Endothelial cell of umbilical vein (primary cell): ENCODE results near the gene SLA2. TPM values are rescaled to one million over a fixed set of nuclear protein-coding genes. Genes with fewer than 3 reads are reported as not detected.

Experiments used
- BruUV-seq: library from RNA; stranded (reverse); fragments of 400-500 nt; replicated peaks from 2 replicates; lab custom pipeline; 2021; lab: Mats Ljungman, UMichigan
- CTCF ChIA-PET: fragments of 300-600, 350-600 bp; sonication (Branson Sonifier 250); formaldehyde crosslinking; loops from one replicate; lab custom pipeline; 2021; ENCODE audit warnings: antibody characterized with exemption, inconsistent platforms; lab: Charles Lee
- POLR2A ChIA-PET: fragments of 300-600, 350-600 bp; sonication (Branson Sonifier 250); formaldehyde crosslinking; loops from one replicate; lab custom pipeline; 2021; ENCODE audit warnings: antibody characterized with exemption, inconsistent platforms; lab: Charles Lee
- DNase-seq: peaks from one replicate; pipeline ENCODE4 v3.0.0-alpha.2; 2011; ENCODE audit warnings: low read depth, low spot score
- FAIRE-seq: peaks from 2 replicates; lab custom pipeline; 2011; peaks lifted over from hg19 to GRCh38; lab: Jason Lieb, UNC
- H2AFZ ChIP-seq: 2 replicates; pipeline ENCODE4 v1.6.0; 2012; ENCODE audit warnings: low read depth, low read length, control low read depth, inconsistent platforms
- H3K27ac ChIP-seq: 2 replicates; pipeline ENCODE4 v1.5.1; 2011; ENCODE audit warnings: low read depth, mild to moderate bottlenecking, control low read depth, low read length, moderate library complexity; ENCODE audit not compliant: insufficient read depth
- H3K27me3 ChIP-seq, 2 experiments: 2 replicates each; pipeline versions ENCODE4 v1.6.0 to v1.6.1; 2011; ENCODE audit warnings: low read length in 2 of 2, mixed read lengths in 1 of 2; ENCODE audit not compliant: control insufficient read depth in 2 of 2, insufficient read depth in 2 of 2
- H3K36me3 ChIP-seq, 2 experiments: 2 replicates in 1 of 2; 3 replicates in 1 of 2; pipeline ENCODE4 v1.5.1; 2011; ENCODE audit warnings: low read length in 2 of 2, mild to moderate bottlenecking in 1 of 2, moderate library complexity in 1 of 2; ENCODE audit not compliant: control insufficient read depth in 2 of 2, insufficient read depth in 2 of 2; ENCODE audit errors: extremely low read depth in 1 of 2
- H3K4me1 ChIP-seq: 3 replicates; pipeline ENCODE4 v1.5.1; 2011; ENCODE audit warnings: mild to moderate bottlenecking, low read length; ENCODE audit not compliant: control insufficient read depth, insufficient read depth; ENCODE audit errors: extremely low read depth
- H3K4me2 ChIP-seq: 2 replicates; pipeline ENCODE4 v1.6.1; 2011; ENCODE audit warnings: low read length, control low read depth, mixed read lengths; ENCODE audit not compliant: insufficient read depth
- H3K4me3 ChIP-seq, 3 experiments: fragments of 200-600 bp in 1 of 3; sonication (generic), shearing (Covaris generic) in 1 of 3; replicated peaks in 1 of 3; 2 replicates each; pipeline ENCODE4 v1.5.1; 2011 to 2016; ENCODE audit warnings: control low read depth in 3 of 3, low read length in 3 of 3, mild to moderate bottlenecking in 2 of 3, inconsistent platforms in 1 of 3, low read depth in 1 of 3, moderate library complexity in 1 of 3; ENCODE audit not compliant: insufficient read depth in 1 of 3
- H3K79me2 ChIP-seq: 2 replicates; pipeline ENCODE4 v1.6.0; 2012; ENCODE audit warnings: low read length, inconsistent platforms; ENCODE audit not compliant: control insufficient read depth, insufficient read depth
- H3K9ac ChIP-seq: replicated peaks from 2 replicates; pipeline ENCODE3; 2011; ENCODE audit warnings: low read length, control low read depth; ENCODE audit not compliant: insufficient read depth; ENCODE audit errors: extremely low read depth
- H3K9me1 ChIP-seq: replicated peaks from 3 replicates; pipeline ENCODE4 v1.6.0; 2011; ENCODE audit warnings: mild to moderate bottlenecking, low read length; ENCODE audit not compliant: control insufficient read depth, insufficient read depth; ENCODE audit errors: extremely low read depth
- H3K9me3 ChIP-seq: replicated peaks from 2 replicates; pipeline ENCODE4 v1.5.1; 2012; ENCODE audit warnings: low read length, inconsistent platforms; ENCODE audit not compliant: control insufficient read depth, insufficient read depth
- H4K20me1 ChIP-seq: replicated peaks from 2 replicates; pipeline ENCODE3; 2011; ENCODE audit warnings: mild to moderate bottlenecking, low read length; ENCODE audit not compliant: control insufficient read depth, insufficient read depth; ENCODE audit errors: extremely low read depth
- EZH2 ChIP-seq: IDR thresholded peaks from 2 replicates; pipeline ENCODE4 v1.6.1; 2012; ENCODE audit warnings: borderline replicate concordance, low read depth, mild to moderate bottlenecking, moderate library complexity, low read length, inconsistent platforms; ENCODE audit not compliant: severe bottlenecking
- FOS ChIP-seq: IDR thresholded peaks from 2 replicates; pipeline ENCODE4 v1.6.1; 2011; ENCODE audit warnings: mild to moderate bottlenecking, low read length, moderate library complexity, borderline replicate concordance; ENCODE audit not compliant: insufficient read depth
- GATA2 ChIP-seq: IDR thresholded peaks from 2 replicates; pipeline ENCODE4 v1.7.0; 2011; ENCODE audit warnings: low read depth, mild to moderate bottlenecking, moderate library complexity, mixed read lengths, low read length; ENCODE audit not compliant: insufficient read length, insufficient read depth
- JUN ChIP-seq: IDR thresholded peaks from 2 replicates; pipeline ENCODE4 v1.6.1; 2011; ENCODE audit warnings: borderline replicate concordance, low read depth; ENCODE audit not compliant: insufficient read length, insufficient read depth
- MYC ChIP-seq: IDR thresholded peaks from one replicate; pipeline ENCODE4 v1.6.1; 2011; ENCODE audit warnings: mild to moderate bottlenecking, low read depth, low read length
- POLR2AphosphoS5 ChIP-seq: IDR thresholded peaks from 2 replicates; pipeline ENCODE4 v1.6.1; 2012; ENCODE audit warnings: low read depth, mild to moderate bottlenecking, control low read depth, low read length, moderate library complexity; ENCODE audit not compliant: insufficient read depth
- dilution Hi-C: fragments of 300-500 bp; cut with MboI; formaldehyde crosslinking; loops from one replicate; pipeline ENCODE4 v1.15.0; 2019; ENCODE audit warnings: low sequenced_read_pairs; ENCODE audit not compliant: extremely low pct_ligation_motif_present
- intact Hi-C: fragments of 100-400 bp; cut with micrococcal nuclease; formaldehyde crosslinking; loops from one replicate; pipeline ENCODE4 v1.10.0; 2022
- polyA plus RNA-seq, 4 experiments: library from polyadenylated mRNA; depleted of rRNA in 3 of 4; stranded (reverse) in 3 of 4; unstranded in 1 of 4; fragments of >200 nt; gene quantifications; 2 replicates each; pipeline versions ENCODE4 v1.2.1 to v1.2.3, GENCODE V29; 2011 to 2012; ENCODE audit warnings: missing spikeins in 1 of 4
- total RNA-seq: library from RNA; stranded (reverse); gene quantifications from 2 replicates; pipeline ENCODE4 v1.2.3, GENCODE V29; 2021
- TF ChIP-seq, protein P1 (sequence below), 2 donors: IDR thresholded peaks; 1 replicate in 1 of 2; 2 replicates in 1 of 2; pipeline ENCODE4 v1.5.1; 2011; ENCODE audit warnings: low read length in 2 of 2, mild to moderate bottlenecking in 2 of 2, moderate library complexity in 2 of 2, control low read depth in 1 of 2, inconsistent platforms in 1 of 2, low read depth in 1 of 2; ENCODE audit not compliant: insufficient read depth in 1 of 2; ENCODE audit errors: extremely low read depth in 1 of 2
- TF ChIP-seq, protein P2 (sequence below): IDR thresholded peaks from 2 replicates; pipeline ENCODE4 v1.6.1; 2011; ENCODE audit not compliant: insufficient read depth, insufficient read length

The SLA2 gene
- total and polyA plus RNA-seq, 2 donors (not counting 3 experiments of a cell fraction or from before 2014, with no cell fraction given) = not detected

DNA sequence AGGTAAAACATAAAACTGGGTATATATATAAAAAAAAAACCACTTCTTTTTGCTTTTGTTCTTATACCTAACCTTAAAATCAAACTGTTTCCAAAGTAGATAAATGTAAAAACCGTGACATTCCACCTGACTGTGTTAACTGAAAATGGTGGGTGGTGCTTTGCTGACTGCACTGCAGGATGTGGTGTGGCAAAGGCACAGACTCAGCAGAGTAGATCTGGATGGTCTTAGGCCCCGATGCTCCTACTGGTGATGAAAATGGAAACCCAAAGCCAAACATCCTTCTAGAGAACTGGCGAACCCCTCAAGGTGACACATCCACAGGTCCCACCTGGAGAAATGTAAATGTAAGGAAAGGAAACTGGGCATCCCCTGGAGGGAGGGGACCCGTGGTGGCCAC, 63.7 kb downstream of the SLA2 start:
- no peak overlapping the region for H3K9ac ChIP-seq
- no peak overlapping the region for H3K27ac ChIP-seq
- H2AFZ ChIP-seq = no peak overlapping the region
- ChIA-PET CTCF (no interaction called here), POLR2A (no interaction called here)
- no peak for DNase-seq
- no peak overlapping the region for H3K4me2 ChIP-seq
- peaks cover 5 to 14% of the 10 kb centered on the region in 2 experiments for H3K36me3 ChIP-seq
- no peaks in the 10 kb centered on the region for H3K4me1 ChIP-seq
- intact Hi-C loops (no loop called here), dilution Hi-C loops (no loop called here)
- H3K27me3 ChIP-seq = no peaks in the 10 kb centered on the region
- peaks cover 14% of the 10 kb centered on the region for H3K79me2 ChIP-seq
- H4K20me1 ChIP-seq = no peaks in the 10 kb centered on the region
- no peaks in the 10 kb centered on the region for H3K9me1 ChIP-seq
- FAIRE-seq = no peak
- TF ChIP-seq FOS (no peak), JUN (no peak), GATA2 (no peak), MYC (no peak), POLR2AphosphoS5 (no peak), EZH2 (no peak)
- TF ChIP-seq, protein P1, sequence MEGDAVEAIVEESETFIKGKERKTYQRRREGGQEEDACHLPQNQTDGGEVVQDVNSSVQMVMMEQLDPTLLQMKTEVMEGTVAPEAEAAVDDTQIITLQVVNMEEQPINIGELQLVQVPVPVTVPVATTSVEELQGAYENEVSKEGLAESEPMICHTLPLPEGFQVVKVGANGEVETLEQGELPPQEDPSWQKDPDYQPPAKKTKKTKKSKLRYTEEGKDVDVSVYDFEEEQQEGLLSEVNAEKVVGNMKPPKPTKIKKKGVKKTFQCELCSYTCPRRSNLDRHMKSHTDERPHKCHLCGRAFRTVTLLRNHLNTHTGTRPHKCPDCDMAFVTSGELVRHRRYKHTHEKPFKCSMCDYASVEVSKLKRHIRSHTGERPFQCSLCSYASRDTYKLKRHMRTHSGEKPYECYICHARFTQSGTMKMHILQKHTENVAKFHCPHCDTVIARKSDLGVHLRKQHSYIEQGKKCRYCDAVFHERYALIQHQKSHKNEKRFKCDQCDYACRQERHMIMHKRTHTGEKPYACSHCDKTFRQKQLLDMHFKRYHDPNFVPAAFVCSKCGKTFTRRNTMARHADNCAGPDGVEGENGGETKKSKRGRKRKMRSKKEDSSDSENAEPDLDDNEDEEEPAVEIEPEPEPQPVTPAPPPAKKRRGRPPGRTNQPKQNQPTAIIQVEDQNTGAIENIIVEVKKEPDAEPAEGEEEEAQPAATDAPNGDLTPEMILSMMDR (IDR thresholded peaks at IDR 0.05; ENCODE audit: extremely low read depth in 1 of 2, insufficient read depth in 1 of 2, low read depth in 1 of 2, low read length in 2 of 2) = no peak
- TF ChIP-seq, protein P2, sequence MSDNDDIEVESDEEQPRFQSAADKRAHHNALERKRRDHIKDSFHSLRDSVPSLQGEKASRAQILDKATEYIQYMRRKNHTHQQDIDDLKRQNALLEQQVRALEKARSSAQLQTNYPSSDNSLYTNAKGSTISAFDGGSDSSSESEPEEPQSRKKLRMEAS = no peak
- H3K4me3 ChIP-seq = no peak overlapping the region
- no peaks in the 10 kb centered on the region for H3K9me3 ChIP-seq
- no TSS peak for BruUV-seq
